ENCODE data around the gene PPP1R7. TPM values are rescaled to one million over a fixed set of nuclear protein-coding genes. Genes with fewer than 3 reads are reported as not detected.

PPP1R7 gene
- total and polyA plus RNA-seq, 8 donors: 22.8 to 126 (median 54.6) TPM

DNA sequence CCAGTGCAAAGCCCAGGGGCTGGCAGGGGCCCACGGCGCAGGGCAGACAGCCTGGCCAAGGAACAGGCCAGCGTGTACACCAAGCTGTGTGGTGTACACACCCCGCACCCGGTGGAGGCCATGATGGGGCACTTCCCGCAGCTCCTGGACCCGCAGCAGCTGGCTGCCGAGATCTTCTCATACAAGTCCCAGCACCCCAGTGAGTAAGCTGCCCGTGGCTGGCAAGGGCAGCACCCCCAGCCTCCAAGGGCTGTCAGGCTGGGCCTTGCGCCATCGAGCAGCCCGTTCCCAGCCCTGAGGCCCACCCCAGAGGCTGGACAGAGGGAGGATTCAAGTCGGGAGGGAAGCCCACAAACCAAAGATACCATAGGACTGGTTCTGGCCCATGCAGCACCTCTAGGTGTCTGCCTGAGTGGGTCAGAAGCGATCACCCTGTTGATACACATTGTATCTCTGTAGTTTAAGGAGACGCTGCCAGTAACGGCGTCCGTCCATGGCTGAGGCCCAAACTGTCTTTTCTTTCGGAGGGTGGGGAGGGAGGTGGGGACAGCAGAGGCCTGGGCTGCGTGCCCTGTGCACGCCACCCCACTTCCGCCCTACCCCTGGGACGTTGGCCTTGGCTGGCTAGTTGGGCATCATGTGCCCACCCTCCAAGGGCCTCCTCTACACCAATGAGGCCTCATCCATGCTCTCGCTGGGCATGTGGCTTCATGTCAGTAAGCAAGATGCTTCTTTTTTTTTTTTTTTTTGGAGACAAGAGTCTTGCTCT, 31.3 kb upstream of the PPP1R7 start:
- H3K4me1 ChIP-seq: no peaks in the 10 kb centered on the region

GRCh38 chr2:241120440-241120839, 29.8 kb upstream of the PPP1R7 start:
- Histone ChIP-seq H3K36me3 (peaks cover 0 to 16% (median 12%) of the 10 kb centered on the region in 4 donors), H3K4me3 (no peak overlapping the region), H3K9me3 (no peaks in the 10 kb centered on the region), H3K27ac (no peak overlapping the region), H3K27me3 (no peaks in the 10 kb centered on the region), H3K4me1 (no peaks in the 10 kb centered on the region)
- 94 to 100% (median 98%) methylated on average over 2 of the region's 2 CpGs for WGBS, 5 donors
- DNase-seq: no peak
- intact Hi-C loops (cut with DNase I; ENCODE audit: low total_unique reads): no loop called here
- TF ChIP-seq CTCF (IDR thresholded peaks at IDR 0.05) (no peak), EP300 (IDR thresholded peaks at IDR 0.05) (no peak), POLR2A (IDR thresholded peaks at IDR 0.05) (no peak), POLR2AphosphoS5 (IDR thresholded peaks at IDR 0.05) (no peak)

More for the DNA sequence above, 31.3 kb upstream of the PPP1R7 start:
- DNase-seq: no peak
- 92 to 95% (median 93%) methylated on average over 16 to 24 of the region's 24 CpGs for WGBS, 5 donors
- Histone ChIP-seq H3K27ac (no peak overlapping the region), H3K4me3 (no peak overlapping the region), H3K36me3 (peaks cover 0 to 28% (median 24%) of the 10 kb centered on the region in 4 donors), H3K27me3 (no peaks in the 10 kb centered on the region), H3K9me3 (no peaks in the 10 kb centered on the region)
- intact Hi-C loops (cut with DNase I; ENCODE audit: low total_unique reads): no loop called here
- no peak for TF ChIP-seq POLR2AphosphoS5 (IDR thresholded peaks at IDR 0.05)
- TF ChIP-seq CTCF (IDR thresholded peaks at IDR 0.05): no peak
- no peak for TF ChIP-seq POLR2A (IDR thresholded peaks at IDR 0.05)
- no peak for TF ChIP-seq EP300 (IDR thresholded peaks at IDR 0.05)

GRCh38 chr2:241121008-241121407, 29.3 kb upstream of the PPP1R7 start:
- no peak overlapping the region for H3K4me3 ChIP-seq
- WGBS, 5 donors: 91 to 95% (median 92%) methylated on average over 5 of the region's 5 CpGs
- TF ChIP-seq CTCF (IDR thresholded peaks at IDR 0.05): no peak
- no peak for TF ChIP-seq POLR2A (IDR thresholded peaks at IDR 0.05)
- no peak for TF ChIP-seq POLR2AphosphoS5 (IDR thresholded peaks at IDR 0.05)
- no peak for TF ChIP-seq EP300 (IDR thresholded peaks at IDR 0.05)
- no peaks in the 10 kb centered on the region for H3K27me3 ChIP-seq
- intact Hi-C loops (cut with DNase I; ENCODE audit: low total_unique reads): no loop called here
- no peaks in the 10 kb centered on the region for H3K4me1 ChIP-seq
- no peaks in the 10 kb centered on the region for H3K9me3 ChIP-seq
- H3K36me3 ChIP-seq: peaks cover 0 to 17% (median 14%) of the 10 kb centered on the region in 4 donors
- DNase-seq: no peak
- H3K27ac ChIP-seq: no peak overlapping the region

- intact Hi-C loops (cut with DNase I; ENCODE audit: low total_unique reads): no loop called here
- Histone ChIP-seq H3K4me1 (no peaks in the 10 kb centered on the region), H3K9me3 (no peaks in the 10 kb centered on the region), H3K27me3 (no peaks in the 10 kb centered on the region), H3K27ac (no peak overlapping the region), H3K36me3 (peaks cover 0 to 30% (median 16%) of the 10 kb centered on the region in 4 donors), H3K4me3 (no peak overlapping the region)
- 87 to 97% (median 91%) methylated on average over 18 to 19 of the region's 19 CpGs for WGBS, 5 donors
- DNase-seq: no peak
- TF ChIP-seq POLR2A (IDR thresholded peaks at IDR 0.05): no peak
- no peak for TF ChIP-seq CTCF (IDR thresholded peaks at IDR 0.05)
- no peak for TF ChIP-seq POLR2AphosphoS5 (IDR thresholded peaks at IDR 0.05)
- TF ChIP-seq EP300 (IDR thresholded peaks at IDR 0.05): no peak
Observed at GRCh38 chr2:241122376-241123002, 27.8 kb upstream of the PPP1R7 start.
